GM12873 (cell line): ENCODE data around the gene RNF114.

ENCODE experiments used
- TF ChIP-seq, protein P1 (sequence below): IDR thresholded peaks from 2 replicates; pipeline ENCODE4 v1.5.1; 2012; ENCODE audit warnings: low read depth, mild to moderate bottlenecking, moderate library complexity, low read length, control low read depth; ENCODE audit not compliant: insufficient read depth; ENCODE audit errors: missing control alignments

The RNF114 gene

DNA sequence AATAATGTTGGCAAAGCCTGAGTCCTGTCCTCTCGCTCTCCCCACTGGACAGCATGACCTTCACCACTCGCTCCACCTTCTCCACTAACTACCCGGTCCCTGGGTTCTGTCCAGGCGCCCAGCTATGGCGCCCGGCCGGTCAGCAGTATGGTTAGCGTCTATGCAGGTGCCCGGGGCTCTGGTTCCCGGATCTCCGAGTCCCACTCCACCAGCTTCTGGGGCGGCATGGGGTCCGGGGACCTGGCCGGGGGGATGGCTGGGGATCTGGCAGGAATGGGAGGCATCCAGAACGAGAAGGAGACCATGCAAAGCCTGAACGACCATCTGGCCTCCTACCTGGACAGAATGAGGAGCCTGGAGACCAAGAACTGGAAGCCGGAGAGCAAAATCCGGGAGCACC is 20.5 kb downstream of the RNF114 start:
- TF ChIP-seq, protein P1, sequence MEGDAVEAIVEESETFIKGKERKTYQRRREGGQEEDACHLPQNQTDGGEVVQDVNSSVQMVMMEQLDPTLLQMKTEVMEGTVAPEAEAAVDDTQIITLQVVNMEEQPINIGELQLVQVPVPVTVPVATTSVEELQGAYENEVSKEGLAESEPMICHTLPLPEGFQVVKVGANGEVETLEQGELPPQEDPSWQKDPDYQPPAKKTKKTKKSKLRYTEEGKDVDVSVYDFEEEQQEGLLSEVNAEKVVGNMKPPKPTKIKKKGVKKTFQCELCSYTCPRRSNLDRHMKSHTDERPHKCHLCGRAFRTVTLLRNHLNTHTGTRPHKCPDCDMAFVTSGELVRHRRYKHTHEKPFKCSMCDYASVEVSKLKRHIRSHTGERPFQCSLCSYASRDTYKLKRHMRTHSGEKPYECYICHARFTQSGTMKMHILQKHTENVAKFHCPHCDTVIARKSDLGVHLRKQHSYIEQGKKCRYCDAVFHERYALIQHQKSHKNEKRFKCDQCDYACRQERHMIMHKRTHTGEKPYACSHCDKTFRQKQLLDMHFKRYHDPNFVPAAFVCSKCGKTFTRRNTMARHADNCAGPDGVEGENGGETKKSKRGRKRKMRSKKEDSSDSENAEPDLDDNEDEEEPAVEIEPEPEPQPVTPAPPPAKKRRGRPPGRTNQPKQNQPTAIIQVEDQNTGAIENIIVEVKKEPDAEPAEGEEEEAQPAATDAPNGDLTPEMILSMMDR = no peak

DNA sequence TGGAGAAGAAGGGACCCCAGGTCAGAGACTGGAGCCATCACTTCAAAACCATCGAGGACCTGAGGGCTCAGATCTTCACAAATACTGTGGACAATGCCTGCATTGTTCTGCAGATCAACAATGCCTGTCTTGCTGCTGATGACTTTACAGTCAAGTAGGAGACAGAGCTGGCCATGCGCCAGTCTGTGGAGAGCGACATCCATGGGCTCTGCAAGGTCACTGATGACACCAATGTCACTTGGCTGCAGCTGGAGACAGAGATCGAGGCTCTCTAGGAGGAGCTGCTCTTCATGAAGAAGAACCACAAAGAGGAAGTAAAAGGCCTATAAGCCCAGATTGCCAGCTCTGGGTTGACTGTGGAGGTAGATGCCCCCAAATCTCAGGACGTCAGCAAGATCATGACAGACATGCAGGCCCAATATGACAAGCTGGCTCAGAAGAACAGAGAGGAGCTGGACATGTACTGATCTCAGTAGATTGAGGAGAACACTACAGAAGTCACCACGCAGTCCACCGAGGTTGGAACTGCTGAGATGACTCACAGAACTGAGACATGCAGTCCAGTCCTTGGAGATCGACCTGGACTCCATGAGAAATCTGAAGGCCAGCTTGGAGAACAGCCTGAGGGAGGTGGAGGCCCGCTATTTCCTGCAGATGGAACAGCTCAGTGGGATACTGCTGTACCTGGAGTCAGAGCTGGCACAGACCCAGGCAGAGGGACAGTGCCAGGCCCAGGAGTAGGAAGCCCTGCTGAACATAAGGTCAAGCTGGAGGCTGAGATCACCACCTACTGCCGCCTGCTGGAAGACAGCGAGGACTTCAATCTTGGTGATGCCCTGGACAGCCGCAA is 21.1 kb downstream of the RNF114 start:
- TF ChIP-seq, protein P1 = peak; percentile 4

DNA sequence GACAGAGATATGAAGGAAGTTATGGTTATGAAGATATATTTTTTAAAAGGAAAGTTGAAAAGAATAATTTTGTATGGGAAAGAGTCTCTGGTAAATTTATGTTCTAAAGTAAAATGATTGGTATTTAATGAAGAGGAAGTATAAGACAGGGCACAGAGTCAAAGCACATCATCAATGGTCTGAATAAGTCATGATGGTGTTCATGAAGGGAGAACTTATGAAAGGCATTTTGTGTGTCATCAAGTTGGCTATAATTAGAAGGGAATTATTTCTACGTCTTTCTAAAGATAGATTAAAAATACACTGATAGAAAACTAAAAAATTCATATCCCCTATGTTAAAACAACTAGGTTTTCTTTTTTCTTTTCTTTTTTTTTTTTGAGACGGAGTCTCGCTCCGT is 25.2 kb downstream of the RNF114 start:
- TF ChIP-seq, protein P1 = no peak

DNA sequence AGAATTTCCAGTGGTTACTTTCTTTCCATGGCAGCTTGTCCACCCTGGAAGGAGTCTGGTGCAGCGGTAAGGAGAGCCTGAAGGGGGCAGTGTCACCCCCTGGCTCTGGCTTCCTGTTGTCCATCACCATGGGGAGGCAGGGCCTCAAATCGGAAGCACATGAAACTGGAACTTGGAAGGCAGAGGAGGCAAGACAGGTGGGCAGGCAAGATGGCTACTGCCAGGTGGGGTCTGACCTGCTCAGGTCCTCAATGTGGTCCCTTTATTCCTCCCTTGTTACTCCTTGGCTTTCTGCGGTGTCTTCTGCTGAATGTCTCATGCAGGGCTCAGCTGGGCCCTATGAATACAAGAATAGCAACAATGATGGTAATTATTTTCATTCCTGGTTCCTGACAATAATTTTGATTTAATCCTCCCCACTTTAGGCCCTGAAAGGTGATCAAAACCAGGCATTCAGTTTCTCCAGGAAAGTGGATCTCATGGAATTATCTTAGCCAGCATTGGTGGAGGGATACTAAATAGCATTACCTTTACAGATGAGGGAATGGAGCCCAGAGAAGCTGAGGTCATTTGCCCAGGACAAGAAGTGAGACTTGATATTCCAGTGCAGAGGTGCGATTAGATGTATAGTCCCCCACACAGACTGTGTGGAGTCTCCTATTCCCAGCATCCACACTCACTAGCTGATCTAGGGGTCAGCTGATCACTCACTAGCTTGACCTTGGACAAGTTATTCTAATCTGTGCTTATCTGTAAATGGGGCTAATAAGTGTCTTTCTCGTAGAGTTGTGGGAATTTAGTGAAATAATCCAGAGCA is 29.0 kb downstream of the RNF114 start:
- TF ChIP-seq, protein P1 = peak; percentile 82

DNA sequence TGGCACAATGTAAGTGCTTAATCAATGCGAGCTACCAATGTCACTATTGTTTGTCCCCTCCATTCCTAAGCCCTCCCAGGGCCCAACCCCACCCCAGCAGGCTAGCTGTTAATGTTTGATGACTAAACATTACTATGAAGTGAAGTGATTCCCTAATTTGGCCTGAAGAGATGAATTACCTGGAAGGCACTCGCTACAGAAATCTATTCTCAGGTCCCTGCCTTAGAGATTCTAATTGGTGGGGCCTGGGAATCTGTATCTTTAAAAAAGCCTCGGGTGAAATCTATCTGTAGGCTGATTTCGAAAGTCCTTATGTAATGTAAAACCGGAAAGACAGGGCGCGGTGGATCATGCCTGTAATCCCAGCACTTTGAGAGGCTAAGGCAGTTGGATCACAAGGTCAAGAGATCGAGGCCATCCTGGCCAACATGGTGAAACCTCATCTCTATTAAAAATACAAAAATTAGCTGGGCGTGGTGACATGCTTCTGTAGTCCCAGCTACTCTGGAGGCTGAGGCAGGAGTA is 29.6 kb downstream of the RNF114 start:
- TF ChIP-seq, protein P1 = no peak

DNA sequence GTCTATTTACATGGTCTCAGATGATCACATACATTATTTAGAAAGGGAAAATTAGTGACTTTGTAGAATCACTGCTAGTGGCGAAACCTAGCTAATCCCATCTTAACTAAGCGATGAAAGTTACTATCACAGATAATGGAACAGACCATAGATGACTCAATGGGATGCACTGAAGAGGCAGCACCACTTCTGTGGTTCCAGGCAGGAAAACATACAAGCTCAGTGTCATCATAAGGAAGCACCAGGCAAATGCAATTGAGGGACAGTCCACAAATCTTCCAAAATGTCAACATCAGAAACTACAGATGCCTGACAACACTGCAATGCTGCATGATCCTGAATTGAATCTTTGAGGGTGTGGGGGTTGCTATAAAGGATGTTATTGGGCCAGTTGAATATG is 30.7 kb downstream of the RNF114 start:
- TF ChIP-seq, protein P1 = no peak

DNA sequence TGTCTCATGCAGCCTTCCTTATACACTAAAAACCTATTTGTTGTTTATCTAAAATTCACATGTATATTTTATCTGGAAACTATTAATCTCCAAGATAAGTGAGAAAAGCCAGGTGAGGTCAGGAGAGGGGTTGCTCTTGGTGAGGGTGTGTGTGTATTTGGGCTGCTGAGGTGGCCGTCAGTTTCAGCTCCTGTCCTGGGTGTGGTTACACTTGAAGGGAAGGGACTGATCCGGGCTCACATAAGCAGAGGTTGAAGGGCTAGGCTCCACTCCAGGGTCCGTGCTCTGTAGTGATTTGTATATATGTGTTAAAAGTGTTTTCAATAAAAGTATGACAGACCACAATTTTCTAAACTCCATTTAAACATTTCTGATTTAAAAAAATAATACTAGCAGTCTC is 33.0 kb downstream of the RNF114 start:
- TF ChIP-seq, protein P1 = no peak
